Neural cell (in vitro differentiated cells): Measurements from ENCODE around the gene GMDS. TPM values are rescaled to one million over a fixed set of nuclear protein-coding genes. Genes with fewer than 3 reads are reported as not detected.

ENCODE experiments used
- H2AFZ ChIP-seq: fragments of 200-600, 300-800 bp; sonication (generic), shearing (Covaris generic); 2 replicates; pipeline ENCODE4 v1.6.0; 2014; ENCODE audit warnings: low read depth, mild to moderate bottlenecking, antibody characterized with exemption, low read length, moderate library complexity
- H3F3A ChIP-seq: fragments of 200-600 bp; shearing (Covaris generic); 2 replicates; pipeline ENCODE4 v1.6.1; 2016; ENCODE audit warnings: mild to moderate bottlenecking, moderate library complexity, mixed read lengths, antibody characterized with exemption, low read length; ENCODE audit not compliant: insufficient read depth, poor library complexity, severe bottlenecking
- H3K27ac ChIP-seq: fragments of 200-600, 300-800 bp; sonication (generic), shearing (Covaris generic); 2 replicates; pipeline ENCODE4 v1.5.1; 2014; ENCODE audit warnings: mild to moderate bottlenecking, low read length, moderate library complexity
- H3K27me3 ChIP-seq: fragments of 300-800, 200-600 bp; sonication (generic), shearing (Covaris generic); 2 replicates; pipeline ENCODE4 v1.6.0; 2014; ENCODE audit warnings: mild to moderate bottlenecking, low read depth, low read length, moderate library complexity; ENCODE audit not compliant: insufficient read depth
- H3K36me3 ChIP-seq: fragments of 300-800, 200-600 bp; sonication (generic), shearing (Covaris generic); 2 replicates; pipeline ENCODE4 v1.5.1; 2014; ENCODE audit warnings: mild to moderate bottlenecking, antibody characterized with exemption, low read length, moderate library complexity; ENCODE audit not compliant: insufficient read depth
- H3K4me2 ChIP-seq: fragments of 300-800, 200-600 bp; sonication (generic), shearing (Covaris generic); 2 replicates; pipeline ENCODE4 v1.6.0; 2014; ENCODE audit warnings: mild to moderate bottlenecking, low read length
- H3K4me3 ChIP-seq: fragments of 300-800, 200-600 bp; sonication (generic), shearing (Covaris generic); 2 replicates; pipeline ENCODE4 v1.5.1; 2014; ENCODE audit warnings: mild to moderate bottlenecking, low read length, moderate library complexity
- H3K79me2 ChIP-seq: fragments of 200-600 bp; shearing (Covaris generic); replicated peaks from 2 replicates; pipeline ENCODE4 v1.6.0; 2014; ENCODE audit warnings: mild to moderate bottlenecking, low read length, moderate library complexity; ENCODE audit not compliant: insufficient read depth
- H3K9ac ChIP-seq: fragments of 300-800, 200-600 bp; sonication (generic), shearing (Covaris generic); 2 replicates; pipeline ENCODE4 v1.6.1; 2016; ENCODE audit warnings: mild to moderate bottlenecking, low read length, mixed read lengths
- H3K9me2 ChIP-seq: fragments of 200-600 bp; shearing (Covaris generic); 2 replicates; pipeline ENCODE4 v1.6.1; 2016; ENCODE audit warnings: mild to moderate bottlenecking, low read length, mixed read lengths; ENCODE audit not compliant: insufficient read depth
- H3K9me3 ChIP-seq: fragments of 200-600, 300-800 bp; sonication (generic), shearing (Covaris generic); 2 replicates; pipeline ENCODE4 v1.6.1; 2016; ENCODE audit warnings: mild to moderate bottlenecking, mixed run types, low read length, moderate library complexity, mixed read lengths
- H4K20me1 ChIP-seq: fragments of 200-600 bp; shearing (Covaris generic); 2 replicates; pipeline ENCODE4 v1.6.1; 2016; ENCODE audit warnings: mild to moderate bottlenecking, mixed run types; ENCODE audit not compliant: insufficient read depth
- EP300 ChIP-seq: fragments of 450-650 bp; conservative IDR thresholded peaks from 2 replicates; pipeline ENCODE4 v1.6.1; 2014; ENCODE audit warnings: antibody characterized with exemption, mild to moderate bottlenecking, moderate library complexity; ENCODE audit not compliant: poor library complexity, severe bottlenecking
- EZH2 ChIP-seq: fragments of 200-600, 300-800 bp; shearing (Covaris generic), sonication (generic); IDR thresholded peaks from 2 replicates; pipeline ENCODE4 v1.6.1; 2014; ENCODE audit warnings: antibody characterized with exemption, low read length, borderline replicate concordance, mild to moderate bottlenecking; ENCODE audit not compliant: insufficient read depth, poor library complexity, severe bottlenecking
- MXI1 ChIP-seq: fragments of 450-650 bp; conservative IDR thresholded peaks from 2 replicates; pipeline ENCODE4 v1.6.1; 2014; ENCODE audit warnings: antibody characterized with exemption, mild to moderate bottlenecking; ENCODE audit not compliant: poor library complexity, severe bottlenecking
- POLR2AphosphoS5 ChIP-seq: IDR thresholded peaks from 2 replicates; pipeline ENCODE4 v1.6.1; 2012
- RAD21 ChIP-seq: fragments of 450-650 bp; conservative IDR thresholded peaks from 2 replicates; pipeline ENCODE4 v1.6.1; 2014; ENCODE audit warnings: antibody characterized with exemption, mild to moderate bottlenecking, moderate library complexity
- SMC3 ChIP-seq: fragments of 450-650 bp; conservative IDR thresholded peaks from 2 replicates; pipeline ENCODE4 v1.6.1; 2014; ENCODE audit warnings: antibody characterized with exemption, mild to moderate bottlenecking, moderate library complexity; ENCODE audit not compliant: poor library complexity
- TAF1 ChIP-seq: IDR thresholded peaks from 2 replicates; pipeline ENCODE4 v1.6.1; 2012; ENCODE audit warnings: low read depth
- polyA plus RNA-seq: library from polyadenylated mRNA; depleted of rRNA; stranded (reverse); fragments of >200 nt; gene quantifications from 2 replicates; pipeline ENCODE4 v1.2.3, GENCODE V29; 2014
- TF ChIP-seq, protein P1 (sequence below): IDR thresholded peaks from 2 replicates; pipeline ENCODE4 v1.6.1; 2012; ENCODE audit warnings: borderline replicate concordance
- TF ChIP-seq, protein P2 (sequence below): fragments of 450-650 bp; IDR thresholded peaks from 2 replicates; pipeline ENCODE4 v1.5.1; 2014; ENCODE audit warnings: antibody characterized with exemption, mild to moderate bottlenecking, moderate library complexity; ENCODE audit not compliant: poor library complexity, severe bottlenecking

The GMDS gene
- polyA plus RNA-seq, 1 donor from 2014 or later, result 11.4 TPM

DNA sequence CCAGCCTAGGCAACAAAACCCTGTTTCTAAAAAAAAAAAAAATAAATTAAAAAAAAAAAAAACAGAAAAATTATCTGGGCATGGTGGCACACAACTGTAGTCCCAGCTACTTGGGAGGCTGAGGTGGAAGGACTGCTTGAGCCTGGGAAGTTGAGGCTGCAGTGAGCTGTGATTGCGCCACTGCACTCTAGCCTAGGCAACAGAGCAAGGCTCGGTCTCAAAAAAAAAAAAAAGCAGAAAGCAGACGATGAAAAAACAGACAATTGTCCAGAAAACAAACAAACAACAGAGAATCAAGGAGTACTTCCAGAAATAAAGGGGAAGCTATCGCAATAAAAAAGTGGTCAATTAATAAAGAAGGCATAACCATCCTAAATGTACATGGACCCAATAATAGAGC is 229.4 kb downstream of the GMDS start:
- TF ChIP-seq EZH2 (no peak), POLR2AphosphoS5 (no peak), EP300 (no peak), TAF1 (no peak), SMC3 (no peak), MXI1 (no peak), RAD21 (no peak)
- TF ChIP-seq, protein P1, sequence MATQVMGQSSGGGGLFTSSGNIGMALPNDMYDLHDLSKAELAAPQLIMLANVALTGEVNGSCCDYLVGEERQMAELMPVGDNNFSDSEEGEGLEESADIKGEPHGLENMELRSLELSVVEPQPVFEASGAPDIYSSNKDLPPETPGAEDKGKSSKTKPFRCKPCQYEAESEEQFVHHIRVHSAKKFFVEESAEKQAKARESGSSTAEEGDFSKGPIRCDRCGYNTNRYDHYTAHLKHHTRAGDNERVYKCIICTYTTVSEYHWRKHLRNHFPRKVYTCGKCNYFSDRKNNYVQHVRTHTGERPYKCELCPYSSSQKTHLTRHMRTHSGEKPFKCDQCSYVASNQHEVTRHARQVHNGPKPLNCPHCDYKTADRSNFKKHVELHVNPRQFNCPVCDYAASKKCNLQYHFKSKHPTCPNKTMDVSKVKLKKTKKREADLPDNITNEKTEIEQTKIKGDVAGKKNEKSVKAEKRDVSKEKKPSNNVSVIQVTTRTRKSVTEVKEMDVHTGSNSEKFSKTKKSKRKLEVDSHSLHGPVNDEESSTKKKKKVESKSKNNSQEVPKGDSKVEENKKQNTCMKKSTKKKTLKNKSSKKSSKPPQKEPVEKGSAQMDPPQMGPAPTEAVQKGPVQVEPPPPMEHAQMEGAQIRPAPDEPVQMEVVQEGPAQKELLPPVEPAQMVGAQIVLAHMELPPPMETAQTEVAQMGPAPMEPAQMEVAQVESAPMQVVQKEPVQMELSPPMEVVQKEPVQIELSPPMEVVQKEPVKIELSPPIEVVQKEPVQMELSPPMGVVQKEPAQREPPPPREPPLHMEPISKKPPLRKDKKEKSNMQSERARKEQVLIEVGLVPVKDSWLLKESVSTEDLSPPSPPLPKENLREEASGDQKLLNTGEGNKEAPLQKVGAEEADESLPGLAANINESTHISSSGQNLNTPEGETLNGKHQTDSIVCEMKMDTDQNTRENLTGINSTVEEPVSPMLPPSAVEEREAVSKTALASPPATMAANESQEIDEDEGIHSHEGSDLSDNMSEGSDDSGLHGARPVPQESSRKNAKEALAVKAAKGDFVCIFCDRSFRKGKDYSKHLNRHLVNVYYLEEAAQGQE, result no peak
- TF ChIP-seq, protein P2, sequence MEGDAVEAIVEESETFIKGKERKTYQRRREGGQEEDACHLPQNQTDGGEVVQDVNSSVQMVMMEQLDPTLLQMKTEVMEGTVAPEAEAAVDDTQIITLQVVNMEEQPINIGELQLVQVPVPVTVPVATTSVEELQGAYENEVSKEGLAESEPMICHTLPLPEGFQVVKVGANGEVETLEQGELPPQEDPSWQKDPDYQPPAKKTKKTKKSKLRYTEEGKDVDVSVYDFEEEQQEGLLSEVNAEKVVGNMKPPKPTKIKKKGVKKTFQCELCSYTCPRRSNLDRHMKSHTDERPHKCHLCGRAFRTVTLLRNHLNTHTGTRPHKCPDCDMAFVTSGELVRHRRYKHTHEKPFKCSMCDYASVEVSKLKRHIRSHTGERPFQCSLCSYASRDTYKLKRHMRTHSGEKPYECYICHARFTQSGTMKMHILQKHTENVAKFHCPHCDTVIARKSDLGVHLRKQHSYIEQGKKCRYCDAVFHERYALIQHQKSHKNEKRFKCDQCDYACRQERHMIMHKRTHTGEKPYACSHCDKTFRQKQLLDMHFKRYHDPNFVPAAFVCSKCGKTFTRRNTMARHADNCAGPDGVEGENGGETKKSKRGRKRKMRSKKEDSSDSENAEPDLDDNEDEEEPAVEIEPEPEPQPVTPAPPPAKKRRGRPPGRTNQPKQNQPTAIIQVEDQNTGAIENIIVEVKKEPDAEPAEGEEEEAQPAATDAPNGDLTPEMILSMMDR, result no peak
- Histone ChIP-seq H3K27ac (no peak overlapping the region), H4K20me1 (no peaks in the 10 kb centered on the region), H3K4me2 (no peak overlapping the region), H3F3A (no peaks in the 10 kb centered on the region), H3K4me3 (no peak overlapping the region), H3K79me2 (no peaks in the 10 kb centered on the region), H2AFZ (no peak overlapping the region), H3K9ac (no peak overlapping the region), H3K9me2 (no peaks in the 10 kb centered on the region), H3K27me3 (no peaks in the 10 kb centered on the region), H3K36me3 (no peaks in the 10 kb centered on the region), H3K9me3 (no peaks in the 10 kb centered on the region)

DNA sequence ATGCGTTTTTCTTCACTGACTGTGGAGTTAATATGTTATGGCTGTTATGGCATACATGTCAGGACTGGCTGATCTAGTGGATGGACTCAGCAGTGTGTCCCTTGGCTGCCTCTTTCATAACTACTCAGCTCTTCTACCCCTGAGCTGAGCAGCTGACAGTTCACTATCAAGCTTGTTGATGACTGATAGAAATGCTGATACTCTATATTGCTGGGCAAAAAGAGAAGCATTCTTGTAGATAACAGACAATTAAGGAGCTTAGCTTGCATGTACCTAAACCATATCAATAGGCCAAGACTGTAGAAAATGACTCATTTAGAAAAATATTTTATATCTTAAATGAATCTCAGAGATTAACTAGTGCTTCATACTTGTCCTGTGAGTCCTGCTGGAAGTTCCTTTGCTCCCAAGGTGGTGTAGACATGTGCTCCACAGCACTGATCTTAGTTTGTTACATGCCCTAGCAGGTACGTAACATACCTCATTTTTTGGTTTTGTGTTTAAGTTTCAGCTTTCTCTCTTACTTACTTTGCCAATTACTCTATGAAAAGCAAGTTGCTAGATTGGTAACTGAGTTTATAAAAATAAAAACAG is 236.9 kb downstream of the GMDS start:
- Histone ChIP-seq H3K9me2 (no peaks in the 10 kb centered on the region), H2AFZ (no peak overlapping the region), H3K9me3 (peaks cover 8% of the 10 kb centered on the region), H3K36me3 (no peaks in the 10 kb centered on the region), H4K20me1 (no peaks in the 10 kb centered on the region), H3K27me3 (no peaks in the 10 kb centered on the region), H3K4me2 (no peak overlapping the region), H3F3A (no peaks in the 10 kb centered on the region), H3K9ac (no peak overlapping the region), H3K27ac (no peak overlapping the region), H3K4me3 (no peak overlapping the region), H3K79me2 (no peaks in the 10 kb centered on the region)
- TF ChIP-seq EZH2, result no peak
- TF ChIP-seq TAF1, result no peak
- TF ChIP-seq POLR2AphosphoS5, result no peak

DNA sequence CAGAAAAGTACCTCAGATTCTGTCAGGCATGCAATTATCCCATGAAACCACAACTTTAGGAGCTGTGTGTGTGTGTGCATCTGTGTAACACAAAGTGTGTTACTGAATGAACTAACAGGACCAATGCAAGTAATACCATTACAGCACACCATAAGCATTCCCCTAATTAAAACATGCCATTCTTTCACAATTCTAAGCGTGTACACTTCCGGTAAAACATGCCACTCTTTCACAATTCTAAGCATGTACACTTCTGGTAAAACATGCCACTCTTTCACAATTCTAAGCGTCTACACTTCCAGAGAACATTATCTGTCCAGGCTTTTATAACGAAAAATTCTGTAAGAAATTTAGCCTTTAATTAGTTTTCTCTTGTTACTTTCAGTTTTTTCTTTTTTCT is 238.2 kb downstream of the GMDS start:
- Histone ChIP-seq H3K27ac (no peak overlapping the region), H3K79me2 (no peaks in the 10 kb centered on the region), H3F3A (no peaks in the 10 kb centered on the region), H3K9me3 (peaks cover 8% of the 10 kb centered on the region), H2AFZ (no peak overlapping the region), H3K36me3 (no peaks in the 10 kb centered on the region), H3K4me2 (no peak overlapping the region), H3K9me2 (no peaks in the 10 kb centered on the region), H3K27me3 (no peaks in the 10 kb centered on the region), H3K4me3 (no peak overlapping the region), H3K9ac (no peak overlapping the region), H4K20me1 (no peaks in the 10 kb centered on the region)
- TF ChIP-seq MXI1 (no peak), SMC3 (no peak), TAF1 (no peak), EP300 (no peak), RAD21 (no peak)
